Stimulated activated CD4-positive, alpha-beta T cell treated with anti-CD3 and anti-CD28 coated beads, Interleukin-1b, Interleukin-23, amount 100 ng/mL, for 24 hours (primary cell): ENCODE data around the gene ITGB5.

Experiments used
- DNase-seq, 4 experiments: peaks; one replicate each; pipeline ENCODE4 v3.0.0-alpha.2; 2020; ENCODE audit warnings: low read depth in 4 of 4, low spot score in 1 of 4

Gene ITGB5

DNA sequence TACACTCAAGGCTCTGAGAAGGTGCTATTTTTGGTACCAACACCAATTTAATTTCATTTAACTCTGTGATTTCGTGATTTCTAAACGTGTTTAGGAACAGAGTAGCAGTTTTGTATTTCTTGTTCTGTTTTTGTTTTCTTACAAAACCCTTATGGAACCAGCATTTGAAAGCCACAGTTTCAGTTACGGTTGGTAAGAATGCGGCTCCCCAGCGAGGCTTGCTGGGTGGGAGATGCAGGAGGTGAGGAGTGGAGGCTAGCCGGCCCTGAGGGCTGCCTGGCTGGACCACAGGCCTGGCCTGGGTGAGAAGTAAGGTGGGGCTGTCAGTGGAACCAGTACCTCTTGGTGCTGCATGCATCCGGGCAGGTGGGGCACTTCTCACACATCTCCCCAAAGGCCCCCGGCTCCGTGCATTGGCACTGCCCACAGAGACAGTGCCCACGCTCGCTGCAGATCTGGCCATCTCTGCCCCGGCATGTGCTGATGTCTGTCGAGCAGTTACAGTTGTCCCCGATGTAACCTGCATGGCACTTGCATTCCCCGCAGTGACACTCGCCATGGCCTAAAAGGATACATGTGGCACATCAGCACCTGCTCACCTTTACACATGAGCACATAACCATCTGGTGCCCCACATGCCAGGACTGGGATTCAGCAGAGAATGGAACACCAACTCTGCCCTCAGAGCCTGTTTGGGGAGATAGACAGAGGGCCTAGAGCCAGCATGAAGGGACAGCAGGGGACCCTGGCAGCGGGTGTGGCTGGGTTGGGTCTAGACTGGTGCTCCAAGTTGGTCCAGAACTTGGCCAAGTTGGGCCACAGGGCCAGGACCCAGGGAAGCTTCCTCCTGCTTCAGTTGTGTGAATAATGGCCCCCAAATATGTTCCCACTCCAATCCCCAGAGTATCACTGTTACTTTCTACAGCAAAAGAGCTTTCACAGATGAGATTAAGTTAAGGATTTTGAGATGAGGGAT lies 113.5 kb downstream of the ITGB5 start:
- no peak for DNase-seq

DNA sequence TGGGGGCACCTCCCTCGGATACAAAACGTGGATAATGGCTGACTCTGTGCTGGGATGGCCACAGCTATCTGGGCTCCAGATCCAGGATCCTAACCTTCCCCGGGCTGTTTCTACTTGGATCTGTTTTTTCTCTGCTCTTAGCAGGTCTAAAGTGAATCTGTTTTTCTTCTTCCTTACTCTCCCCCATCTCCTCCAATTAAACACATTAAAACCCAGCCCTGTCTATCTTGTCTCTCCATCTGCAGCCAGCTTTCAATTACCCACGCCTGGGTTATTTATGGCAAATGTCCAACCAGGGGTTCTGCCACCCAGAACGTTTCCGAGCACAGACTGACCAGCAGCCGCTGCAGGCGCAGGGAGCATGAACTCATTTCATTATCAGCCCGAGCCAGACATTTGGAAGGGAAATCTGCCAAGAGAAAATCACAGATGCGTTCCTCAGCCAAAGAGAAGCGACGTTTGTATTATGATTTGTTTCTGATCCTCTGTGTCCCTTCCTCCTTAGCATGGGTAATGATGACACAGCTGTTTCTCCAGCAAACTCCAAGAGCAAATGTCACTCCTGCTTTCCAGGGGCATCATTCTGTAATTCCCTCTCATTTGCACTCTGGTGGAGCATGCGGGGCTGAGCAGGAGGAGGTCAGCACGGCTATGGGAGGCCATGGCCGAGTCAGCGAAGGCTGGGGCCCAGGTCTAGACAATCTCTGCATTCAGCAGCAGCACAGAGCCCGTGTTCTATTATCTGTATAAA lies 114.9 kb downstream of the ITGB5 start:
- DNase-seq = no peak

DNA sequence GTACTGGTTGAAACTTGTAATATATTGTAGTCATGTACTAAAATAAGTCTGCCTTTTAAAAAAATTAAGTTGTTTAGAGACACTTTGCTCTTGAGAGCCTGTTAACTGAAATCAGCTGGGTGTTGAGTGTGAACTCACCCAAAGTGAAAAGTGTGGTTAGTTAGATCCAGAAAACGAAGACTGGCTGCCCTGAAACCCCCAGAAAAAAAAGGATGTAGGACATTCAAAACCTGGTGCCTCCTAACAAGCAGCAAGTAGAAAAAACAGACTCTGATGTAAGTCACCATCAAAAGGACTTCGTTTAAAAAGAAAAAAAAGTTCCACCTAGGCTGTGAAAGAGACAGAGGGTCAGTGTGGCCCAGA lies 116.1 kb downstream of the ITGB5 start:
- DNase-seq = no peak

DNA sequence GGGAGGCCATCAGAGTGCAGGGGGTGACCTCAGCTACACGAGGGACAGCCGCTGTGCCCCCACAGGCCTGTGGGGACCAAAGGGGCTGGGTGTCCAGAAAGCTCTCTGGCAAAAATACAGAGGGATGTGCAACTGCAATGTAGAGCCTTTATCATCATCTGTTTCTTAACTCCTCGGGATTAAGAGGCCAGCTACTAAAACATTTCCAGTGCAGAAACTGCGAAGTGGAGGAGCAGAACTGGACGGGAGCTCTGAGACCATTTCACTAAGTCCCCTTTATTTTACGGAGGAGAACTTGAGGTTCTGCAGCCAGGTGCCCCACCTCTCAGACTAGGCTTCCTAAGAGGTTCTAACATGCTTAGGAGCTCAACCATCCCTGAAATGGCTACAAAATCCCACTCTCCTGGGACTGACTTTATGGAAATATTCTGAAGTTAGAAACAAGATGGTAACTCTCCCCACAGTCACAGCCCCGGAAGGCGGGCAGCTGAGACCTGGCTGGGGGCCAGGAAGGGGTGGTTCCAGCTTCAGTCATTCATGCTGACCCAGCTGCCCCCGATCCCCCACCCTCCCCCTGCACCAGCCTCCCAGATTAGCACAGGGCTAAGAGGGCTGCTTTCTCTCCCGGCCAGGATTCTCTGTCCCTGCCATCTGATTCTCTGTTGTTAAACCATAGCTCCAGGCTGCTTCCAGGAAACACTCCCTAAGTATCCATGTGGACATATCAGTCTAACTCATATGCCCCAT lies 116.7 kb downstream of the ITGB5 start:
- no peak for DNase-seq

DNA sequence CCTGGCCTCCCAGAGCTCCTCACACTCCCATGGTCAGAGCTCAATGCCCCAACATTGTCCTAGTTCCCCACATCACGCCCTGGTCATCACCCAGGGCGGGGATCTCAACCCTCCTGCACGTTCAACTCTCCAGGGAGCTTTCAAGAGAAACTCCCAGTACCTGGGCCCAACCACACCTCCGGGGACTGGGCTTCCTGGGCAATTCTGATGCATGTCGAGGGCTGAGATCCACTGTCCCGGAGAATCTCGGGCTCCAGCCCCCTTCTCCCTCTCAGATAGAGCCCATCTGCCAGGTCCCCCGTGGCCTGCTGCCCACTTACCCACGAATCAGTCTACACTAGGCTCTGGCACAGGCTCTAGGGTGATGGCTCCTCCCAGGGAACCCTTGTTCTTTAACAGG lies 117.7 kb downstream of the ITGB5 start:
- no peak for DNase-seq

DNA sequence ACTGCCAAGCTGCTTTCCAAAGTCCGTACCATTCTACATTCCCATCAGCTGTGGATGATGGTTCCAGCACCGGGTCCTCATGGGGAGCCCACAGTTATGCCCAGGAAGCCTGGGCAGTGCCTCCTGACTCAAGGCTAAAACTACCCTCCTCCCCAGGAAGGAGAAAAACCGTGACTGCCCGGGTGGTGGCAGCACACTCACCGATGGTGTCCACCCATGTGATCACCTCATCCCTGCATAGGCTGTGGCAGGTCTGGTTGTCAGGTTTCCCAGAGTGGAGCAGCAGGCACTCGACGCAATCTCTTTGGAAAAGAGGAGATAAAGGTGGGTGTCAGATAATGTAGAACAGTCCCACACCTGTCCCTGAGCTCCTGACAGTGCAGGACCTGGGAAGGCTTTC lies 118.4 kb downstream of the ITGB5 start:
- DNase-seq = no peak

DNA sequence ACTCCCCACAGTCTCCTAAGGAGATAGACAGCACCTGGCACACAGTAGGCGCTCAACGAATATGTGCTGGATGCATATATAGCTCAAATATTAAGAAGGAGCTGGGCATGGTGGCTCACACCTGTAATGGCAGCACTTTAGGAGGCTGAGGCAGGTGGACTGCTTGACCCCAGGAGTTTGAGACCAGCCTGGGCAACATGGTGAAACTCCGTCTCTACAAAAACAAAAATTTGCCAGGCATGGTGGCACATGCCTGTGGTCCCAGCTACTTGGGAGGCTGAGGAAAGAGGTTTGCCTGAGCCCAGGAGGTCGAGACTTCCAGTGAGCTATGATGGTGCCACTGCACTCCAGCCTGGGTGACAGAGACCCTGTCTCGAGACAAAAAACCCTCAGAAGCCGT lies 119.5 kb downstream of the ITGB5 start:
- DNase-seq = no peak

DNA sequence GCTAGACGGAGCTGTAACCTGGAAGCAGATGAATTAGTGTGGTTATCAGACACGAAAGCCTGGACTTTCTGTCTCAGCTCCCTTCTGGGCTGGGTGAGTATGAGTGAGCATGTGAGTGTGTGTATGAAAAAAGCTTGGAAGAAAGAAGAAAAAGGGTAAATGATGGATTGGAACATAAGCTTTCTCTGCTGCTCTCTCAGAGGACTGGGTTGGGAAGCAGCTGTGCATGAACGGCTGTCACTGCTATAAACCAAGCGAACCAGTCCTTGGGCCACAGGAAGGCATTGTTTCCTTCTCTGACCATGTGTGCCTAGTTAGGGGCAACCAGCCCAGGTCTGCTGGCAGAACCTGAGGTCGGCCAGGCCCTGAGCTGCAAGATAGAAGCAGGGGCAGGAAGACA lies 119.9 kb downstream of the ITGB5 start:
- no peak for DNase-seq

DNA sequence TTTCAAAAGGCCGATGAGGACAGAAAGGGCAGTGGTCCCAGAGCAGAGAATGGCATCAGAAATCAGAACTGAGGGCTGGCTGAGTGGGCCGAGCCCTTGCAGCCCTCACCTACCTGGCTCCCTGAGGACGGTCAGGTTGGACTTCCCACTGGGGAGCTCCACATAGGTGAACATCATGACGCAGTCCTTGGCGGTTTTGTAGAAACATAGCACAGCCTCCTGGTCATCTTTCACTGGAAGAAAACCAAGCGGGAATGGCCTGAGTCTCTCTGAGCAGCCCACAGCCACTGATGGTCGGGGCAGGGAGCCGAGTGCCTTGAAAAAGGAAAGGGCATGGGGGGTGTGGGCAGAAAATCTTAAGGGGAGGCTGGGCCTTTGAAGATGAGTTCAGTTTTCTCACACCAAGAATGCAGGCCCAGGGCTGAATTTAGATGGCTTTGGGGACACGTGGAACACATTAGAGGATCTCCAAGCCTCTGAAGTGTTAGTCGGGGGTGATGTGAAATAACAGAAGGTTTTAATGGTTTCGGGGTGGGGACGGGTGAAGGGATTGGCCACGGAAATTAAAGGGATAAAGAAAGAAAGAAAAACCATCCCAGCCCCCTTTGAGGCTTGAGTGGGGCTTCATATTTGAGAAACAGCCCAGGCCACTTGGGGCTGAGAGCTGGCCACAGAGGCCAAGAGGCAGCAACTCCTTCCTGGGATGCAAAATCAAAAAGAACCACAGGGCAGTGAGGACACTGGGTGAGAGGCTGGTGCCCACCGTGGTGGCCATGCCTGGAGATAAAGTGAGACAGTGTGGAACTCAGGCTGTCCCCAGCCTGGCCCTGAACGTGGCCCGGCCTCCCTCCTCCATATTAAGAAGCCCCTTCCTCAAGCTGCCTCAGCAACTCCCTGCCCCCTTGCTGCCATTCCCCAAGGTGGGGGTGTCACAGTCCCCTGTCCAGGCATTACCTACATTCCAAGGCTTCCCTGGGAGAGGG lies 120.8 kb downstream of the ITGB5 start:
- DNase-seq = no peak

DNA sequence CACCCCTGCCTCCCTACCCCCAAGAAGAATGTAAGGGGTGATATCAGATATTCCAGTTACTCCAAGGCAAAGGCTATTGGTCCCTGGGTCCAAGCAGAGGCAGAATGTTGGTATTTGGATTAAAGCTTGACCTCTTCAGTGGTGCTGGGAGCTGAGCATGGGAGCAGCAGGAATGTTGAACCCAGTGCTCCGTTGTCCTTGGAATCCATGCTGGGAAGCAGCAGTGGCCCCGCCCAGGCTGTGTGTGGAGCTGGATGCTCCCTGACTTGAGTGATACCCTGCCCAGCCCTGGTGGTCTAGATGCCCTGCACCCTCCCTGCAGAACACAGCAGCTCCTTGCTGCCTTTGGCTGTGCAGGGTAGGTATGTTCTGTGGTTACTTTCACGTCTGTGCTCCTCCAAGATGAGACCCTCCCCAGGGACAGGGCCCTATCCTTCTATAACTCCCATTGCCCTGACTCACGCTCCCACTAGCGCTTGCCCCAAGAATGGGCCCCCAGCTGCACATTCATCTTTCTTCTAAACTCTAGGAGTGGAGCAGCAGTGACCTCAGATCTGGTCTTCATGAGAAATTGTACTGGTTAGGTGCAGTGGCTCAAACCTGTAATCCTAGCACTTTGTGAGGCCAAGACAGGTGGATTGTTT lies 121.8 kb downstream of the ITGB5 start:
- DNase-seq = no peak

DNA sequence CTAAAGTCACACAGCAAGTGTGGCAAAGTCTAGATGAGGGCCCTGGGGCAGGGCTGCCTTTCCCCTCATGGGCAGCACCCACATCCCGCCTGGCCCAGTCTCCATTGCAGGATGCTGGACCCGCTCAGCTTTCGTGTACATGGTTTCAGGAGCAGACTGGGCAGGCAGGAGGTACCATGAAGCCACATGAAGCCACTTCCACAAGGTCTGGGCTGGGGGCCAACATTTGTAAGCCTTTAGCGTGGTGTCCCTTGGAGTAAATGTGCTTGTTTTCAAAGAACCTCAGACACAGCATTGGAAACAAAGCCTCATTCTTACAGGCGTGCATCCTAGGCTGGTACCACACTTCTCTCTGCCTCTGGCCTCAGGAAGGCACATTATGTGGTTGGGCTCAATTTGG lies 122.4 kb downstream of the ITGB5 start:
- DNase-seq = no peak

DNA sequence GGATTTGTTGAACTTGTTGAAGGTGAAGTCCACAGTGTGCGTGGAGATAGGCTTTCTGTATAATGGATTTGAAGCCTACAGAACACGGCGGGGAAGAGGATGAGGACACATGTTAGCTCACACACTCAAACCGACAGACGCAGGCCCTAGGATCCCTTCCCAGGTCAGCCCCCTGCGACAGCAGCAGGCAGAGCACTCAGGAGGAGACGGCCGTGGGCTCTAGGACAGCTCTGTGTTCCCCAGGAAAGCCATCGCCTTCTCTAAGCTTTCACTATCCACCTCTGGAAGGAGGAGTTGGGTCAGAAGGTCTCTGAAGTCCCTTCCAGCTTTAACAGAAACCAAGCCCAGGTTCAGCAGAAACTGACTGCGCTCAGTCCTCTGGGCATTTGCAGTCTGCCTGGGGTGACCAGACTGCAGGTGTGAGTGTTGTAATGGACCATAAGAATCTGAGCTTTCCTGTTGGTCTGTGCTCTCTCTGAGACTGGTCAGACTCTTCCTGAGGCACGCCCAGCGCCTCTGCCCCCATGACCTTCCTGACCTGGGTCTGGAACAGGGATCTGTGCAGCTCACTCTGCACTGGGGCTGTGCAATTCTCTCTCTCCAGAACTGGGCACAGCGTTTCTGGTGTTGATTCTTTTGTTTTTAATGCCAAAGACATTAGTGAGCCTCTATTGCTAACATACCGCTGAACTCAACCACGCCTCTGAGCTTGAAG lies 123.4 kb downstream of the ITGB5 start:
- no peak for DNase-seq

DNA sequence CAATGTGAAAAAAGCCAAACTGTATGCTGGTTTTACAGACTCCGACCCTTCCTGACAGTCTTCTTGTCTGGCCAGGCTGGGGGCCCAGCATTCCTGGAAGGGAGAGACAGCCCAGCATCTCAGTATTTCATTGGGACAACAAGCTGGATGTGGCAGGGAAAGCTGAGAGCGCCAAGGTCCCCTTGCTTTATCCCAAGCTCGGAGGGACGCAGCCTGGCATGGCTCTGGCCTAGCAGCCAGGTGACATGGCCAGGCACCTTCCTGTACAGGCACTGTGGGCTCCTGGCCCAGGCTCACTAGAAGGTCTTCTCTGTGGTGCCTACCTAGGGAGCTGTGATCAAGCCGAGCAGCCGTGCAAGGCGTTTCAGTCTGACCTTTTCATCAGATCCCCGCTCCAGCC lies 124.0 kb downstream of the ITGB5 start:
- DNase-seq = no peak

DNA sequence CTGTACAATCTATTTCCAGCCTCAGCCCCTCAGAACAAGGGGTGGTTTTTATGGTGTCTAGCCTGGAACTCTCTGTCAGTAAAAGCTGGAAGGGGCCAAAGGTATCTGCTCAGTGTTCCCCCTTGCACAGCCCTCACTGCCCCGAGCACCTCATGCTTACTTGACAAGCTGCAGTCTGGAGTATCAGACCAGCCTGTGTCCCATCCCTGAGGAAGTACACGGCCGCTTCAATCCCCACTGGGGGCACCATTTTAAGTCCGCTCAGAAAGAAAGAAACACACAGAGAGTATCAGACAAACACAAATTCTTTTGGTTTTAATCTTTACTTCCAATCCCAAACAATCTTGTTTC lies 124.5 kb downstream of the ITGB5 start:
- no peak for DNase-seq

DNA sequence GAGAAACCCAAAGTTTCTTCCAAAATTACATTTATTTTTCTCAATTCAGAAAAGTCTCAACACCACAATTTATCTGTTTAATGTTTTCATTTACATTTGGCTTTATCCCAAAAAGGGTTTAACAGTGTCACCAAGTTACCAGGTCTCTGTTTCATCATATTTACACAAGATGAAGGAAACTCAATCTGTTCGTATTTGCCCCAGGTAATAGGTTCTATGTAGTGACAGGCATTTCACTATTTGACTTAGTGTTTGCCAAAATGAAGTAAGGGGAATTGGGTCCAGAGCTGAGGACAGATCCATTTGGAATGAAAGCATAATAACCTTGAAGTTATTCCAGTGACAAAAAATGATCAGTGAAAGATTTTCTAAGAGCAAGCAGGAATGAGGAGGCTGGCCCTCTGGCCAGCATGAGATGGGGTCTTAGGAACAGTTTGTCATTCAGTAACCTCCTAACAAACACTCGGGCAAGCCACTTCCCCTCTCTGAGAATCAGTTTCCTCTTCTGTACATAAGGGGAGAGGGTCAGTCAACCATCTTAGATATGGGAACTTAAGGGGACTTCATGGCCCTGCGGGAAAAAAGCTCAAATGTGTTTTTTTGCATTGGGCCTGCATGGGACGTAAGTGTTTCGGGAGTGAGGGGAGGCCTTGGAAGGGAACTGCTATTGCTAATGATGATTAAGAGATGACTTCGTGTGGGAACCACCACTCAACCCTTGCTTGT lies 125.1 kb downstream of the ITGB5 start:
- DNase-seq = no peak

DNA sequence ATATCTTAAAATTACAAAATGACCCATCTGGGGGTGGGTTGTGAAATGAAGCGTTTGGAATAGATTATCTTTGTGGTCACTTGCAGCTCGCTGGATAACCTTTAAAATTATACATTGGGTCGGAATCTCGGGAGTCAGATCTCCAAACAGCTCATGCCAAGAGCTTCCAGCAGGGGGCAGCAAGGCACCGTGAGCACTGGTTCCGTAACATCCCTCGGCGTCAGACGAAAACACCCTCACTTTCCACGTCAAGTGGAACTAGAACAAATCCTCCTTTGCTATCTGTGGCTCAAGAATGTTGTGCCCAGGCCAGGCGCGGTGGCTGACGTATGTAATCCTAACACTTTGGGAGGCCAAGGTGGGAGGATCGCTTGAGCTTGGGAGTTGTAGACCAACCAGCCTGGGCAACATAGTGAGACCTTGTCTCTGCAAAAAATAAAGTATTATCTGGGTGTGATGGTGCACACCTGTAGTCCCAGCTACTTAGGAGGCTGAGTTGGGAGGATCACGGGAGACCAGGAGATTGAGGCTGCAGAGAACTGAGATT lies 125.8 kb downstream of the ITGB5 start:
- DNase-seq = peak; percentile 59 to 72 (median 62)

DNA sequence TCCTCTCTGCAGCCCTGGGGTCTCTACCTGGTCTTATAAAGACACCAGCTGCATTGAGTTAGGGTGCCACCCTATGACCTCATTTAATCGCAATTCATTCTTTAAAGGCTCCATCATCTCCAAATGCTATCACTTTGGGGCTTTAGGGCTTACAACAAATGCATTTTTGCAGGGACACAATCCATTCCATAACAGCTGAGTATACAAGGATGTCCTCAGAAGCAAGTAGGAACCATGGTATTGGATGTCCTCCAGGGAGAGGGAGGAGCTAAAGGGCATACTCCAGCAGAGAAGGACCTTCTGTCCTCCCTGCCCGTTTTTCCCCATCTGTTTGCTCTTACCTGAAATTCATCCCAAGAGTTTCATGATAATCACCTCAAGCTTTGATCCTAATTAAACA lies 126.6 kb downstream of the ITGB5 start:
- DNase-seq = no peak

DNA sequence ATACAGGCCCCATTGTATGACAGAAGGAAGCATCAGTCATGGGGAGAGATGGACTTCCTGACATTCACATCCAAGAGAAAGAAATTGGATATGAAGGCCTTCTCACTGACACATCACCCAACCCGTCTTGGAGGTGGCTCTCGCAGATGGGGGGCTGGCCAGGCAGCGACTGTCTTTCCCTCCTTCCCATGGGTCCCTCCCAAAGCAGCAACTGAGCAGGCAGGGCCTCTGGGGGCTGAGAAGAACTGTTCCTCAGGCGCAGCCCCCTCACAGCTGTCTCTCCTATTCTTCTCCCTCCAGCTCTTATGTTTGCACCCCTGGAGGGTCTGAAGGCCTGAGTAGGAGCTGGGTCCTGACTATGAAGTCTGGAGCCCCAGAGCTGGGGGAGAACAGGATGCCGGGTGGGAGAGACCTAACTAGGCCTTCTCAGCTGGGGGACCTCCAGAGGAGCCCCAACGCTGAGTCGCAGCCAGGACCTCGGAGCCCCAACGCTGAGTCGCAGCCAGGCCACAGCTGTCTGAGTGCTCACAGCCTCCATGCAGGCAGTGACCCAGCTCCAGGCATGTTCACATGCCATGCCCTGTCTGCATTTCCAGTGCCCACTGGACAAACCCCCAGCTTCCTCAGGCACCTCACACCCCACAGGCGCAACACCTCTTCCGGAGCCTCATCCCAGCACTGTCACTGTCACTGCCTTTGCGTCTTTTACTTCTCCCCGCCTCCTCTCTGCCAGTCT lies 127.3 kb downstream of the ITGB5 start:
- no peak for DNase-seq
